ENCODE results near the gene LMX1A.
A peak's percentile ranks its signal among the peaks of the same experiment; 100 is the strongest.

The LMX1A gene

DNA sequence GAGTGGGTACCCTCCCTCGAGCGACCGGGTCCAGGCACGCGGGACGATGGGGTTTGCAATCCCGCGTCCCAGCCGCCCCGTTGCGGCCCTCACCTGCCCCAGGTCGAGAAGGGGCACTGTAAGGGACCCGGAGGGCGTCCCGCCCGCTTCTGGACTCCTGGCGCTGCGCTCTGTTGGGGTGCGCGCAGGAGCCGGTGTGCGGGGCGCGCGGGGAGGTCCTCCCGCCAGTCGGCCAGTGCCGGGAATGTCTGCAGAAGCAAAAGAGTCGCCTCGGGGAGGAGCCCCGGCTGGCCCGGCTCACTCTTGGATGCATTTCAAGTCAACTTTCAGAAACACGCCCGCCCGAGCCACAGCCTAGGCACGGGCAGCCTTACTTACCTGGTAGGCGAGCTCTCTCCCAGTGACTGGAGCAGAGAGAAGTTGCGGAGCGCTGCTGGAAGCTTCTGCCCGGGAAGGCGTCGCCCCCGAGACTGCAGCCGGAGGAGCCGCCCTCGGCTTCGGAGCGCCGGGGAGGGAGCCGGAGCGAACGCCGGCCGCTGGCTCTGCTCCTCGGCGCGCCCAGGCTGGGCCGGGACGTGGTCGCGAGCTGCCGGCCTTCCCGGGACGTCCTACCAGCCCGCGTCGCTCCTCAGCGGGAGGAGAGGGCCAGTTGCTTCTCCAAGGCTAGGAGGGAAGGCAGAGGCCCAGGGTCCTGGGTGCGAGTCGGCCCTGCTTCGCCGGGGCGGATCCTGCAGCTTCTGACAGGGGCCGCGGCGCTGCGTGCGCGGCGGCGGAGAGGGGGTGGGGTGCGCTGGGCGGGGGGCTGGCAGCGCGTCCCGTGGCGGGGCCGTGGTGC lies at the start of gene LMX1A:
Gene LMX1A, minus strand, starts transcription at position 739 of the 835 bp plus-strand sequence. CDS start 1,156 bp downstream, outside the sequence.
- Histone ChIP-seq H4K20me1 (ENCODE audit: insufficient read depth, low read length) (no peaks in the 10 kb centered on the region), H3F3A (ENCODE audit: insufficient read depth, low read length) (no peaks in the 10 kb centered on the region), H3K36me3 (replicated peaks; ENCODE audit: insufficient read depth, low read length) (no peaks in the 10 kb centered on the region), H3K27me3 (replicated peaks; ENCODE audit: insufficient read depth, low read length) (peaks cover 25% of the 10 kb centered on the region), H2AFZ (ENCODE audit: low read length) (no peak within 1 kb of the TSS), H3K4me3 (ENCODE audit: low read length) (no peak within 1 kb of the TSS), H3K27ac (ENCODE audit: low read length) (no peak within 1 kb of the TSS), H3K79me2 (ENCODE audit: low read length) (no peaks in the 10 kb centered on the region), H3K4me1 (ENCODE audit: low read length) (no peaks in the 10 kb centered on the region), H3K4me2 (ENCODE audit: low read depth, low read length) (no peak within 1 kb of the TSS), H3K9ac (ENCODE audit: low read length) (no peak within 1 kb of the TSS), H3K9me2 (replicated peaks; ENCODE audit: insufficient read depth, low read length) (no peaks in the 10 kb centered on the region), H3K9me3 (replicated peaks; ENCODE audit: insufficient read depth, low read length) (no peaks in the 10 kb centered on the region)
- DNase-seq = no peak
- TF ChIP-seq, protein P1, sequence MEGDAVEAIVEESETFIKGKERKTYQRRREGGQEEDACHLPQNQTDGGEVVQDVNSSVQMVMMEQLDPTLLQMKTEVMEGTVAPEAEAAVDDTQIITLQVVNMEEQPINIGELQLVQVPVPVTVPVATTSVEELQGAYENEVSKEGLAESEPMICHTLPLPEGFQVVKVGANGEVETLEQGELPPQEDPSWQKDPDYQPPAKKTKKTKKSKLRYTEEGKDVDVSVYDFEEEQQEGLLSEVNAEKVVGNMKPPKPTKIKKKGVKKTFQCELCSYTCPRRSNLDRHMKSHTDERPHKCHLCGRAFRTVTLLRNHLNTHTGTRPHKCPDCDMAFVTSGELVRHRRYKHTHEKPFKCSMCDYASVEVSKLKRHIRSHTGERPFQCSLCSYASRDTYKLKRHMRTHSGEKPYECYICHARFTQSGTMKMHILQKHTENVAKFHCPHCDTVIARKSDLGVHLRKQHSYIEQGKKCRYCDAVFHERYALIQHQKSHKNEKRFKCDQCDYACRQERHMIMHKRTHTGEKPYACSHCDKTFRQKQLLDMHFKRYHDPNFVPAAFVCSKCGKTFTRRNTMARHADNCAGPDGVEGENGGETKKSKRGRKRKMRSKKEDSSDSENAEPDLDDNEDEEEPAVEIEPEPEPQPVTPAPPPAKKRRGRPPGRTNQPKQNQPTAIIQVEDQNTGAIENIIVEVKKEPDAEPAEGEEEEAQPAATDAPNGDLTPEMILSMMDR (IDR thresholded peaks at IDR 0.05; ENCODE audit: low read length) = no peak
- no peak for TF ChIP-seq EZH2phosphoT487 (IDR thresholded peaks at IDR 0.05; ENCODE audit: low read length)
- no peak for TF ChIP-seq EZH2 (optimal IDR thresholded peaks at IDR 0.05; ENCODE audit: low read depth, low read length)

DNA sequence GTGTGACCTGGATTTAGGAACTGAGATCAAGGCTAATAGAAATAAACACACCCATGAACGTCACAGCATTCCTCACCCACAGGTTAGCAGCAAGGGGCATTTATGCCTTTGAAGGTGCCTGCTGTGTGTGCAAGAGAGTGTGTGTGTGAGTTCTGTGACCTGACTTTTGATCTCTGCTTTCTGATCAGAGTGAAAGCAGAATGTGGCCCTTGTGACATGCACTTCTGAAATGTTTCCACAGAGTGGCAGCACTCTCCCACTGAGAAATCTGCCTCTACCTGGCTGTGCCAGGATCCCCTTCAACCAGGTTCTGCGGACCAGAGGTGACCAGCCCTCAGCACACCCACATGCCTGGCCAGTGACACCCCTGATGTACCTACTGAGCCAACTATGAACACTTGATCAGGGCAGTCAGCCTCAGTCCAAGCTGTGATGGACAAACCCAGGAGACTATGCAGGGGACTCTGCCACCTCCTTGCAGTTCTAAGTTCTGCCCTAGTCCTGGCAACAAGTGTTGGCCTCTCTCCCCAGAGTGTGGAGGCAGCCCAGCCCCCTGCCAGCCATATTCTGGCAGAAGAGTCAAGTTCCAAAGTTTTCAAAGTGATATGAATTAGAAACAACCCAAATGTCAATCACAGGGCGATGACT lies 47.4 kb upstream of the LMX1A start:
- H3K27ac ChIP-seq (ENCODE audit: low read length) = no peak overlapping the region
- no peaks in the 10 kb centered on the region for H3K9me2 ChIP-seq (replicated peaks; ENCODE audit: insufficient read depth, low read length)
- no peak overlapping the region for H3K4me3 ChIP-seq (ENCODE audit: low read length)
- H3K9ac ChIP-seq (ENCODE audit: low read length) = no peak overlapping the region
- H3K9me3 ChIP-seq (replicated peaks; ENCODE audit: insufficient read depth, low read length) = no peaks in the 10 kb centered on the region
- no peaks in the 10 kb centered on the region for H3K36me3 ChIP-seq (replicated peaks; ENCODE audit: insufficient read depth, low read length)
- 0 out of 2 replicates have a peak overlapping the region, but pooled peaks have one; percentile 2 for H3K4me2 ChIP-seq (ENCODE audit: low read depth, low read length)
- H2AFZ ChIP-seq (ENCODE audit: low read length) = peak overlapping the region; percentile 14; the same call in 1 of the 2 replicates
- no peaks in the 10 kb centered on the region for H3K79me2 ChIP-seq (ENCODE audit: low read length)
- H3F3A ChIP-seq (ENCODE audit: insufficient read depth, low read length) = no peaks in the 10 kb centered on the region
- TF ChIP-seq, protein P1 (IDR thresholded peaks at IDR 0.05; ENCODE audit: low read length) = peak; percentile 95
- no peak for TF ChIP-seq EZH2 (optimal IDR thresholded peaks at IDR 0.05; ENCODE audit: low read depth, low read length)
- no peaks in the 10 kb centered on the region for H4K20me1 ChIP-seq (ENCODE audit: insufficient read depth, low read length)
- H3K27me3 ChIP-seq (replicated peaks; ENCODE audit: insufficient read depth, low read length) = no peaks in the 10 kb centered on the region
- DNase-seq = peak; percentile 76
- peaks cover 9% of the 10 kb centered on the region; the same call in 1 of the 2 replicates for H3K4me1 ChIP-seq (ENCODE audit: low read length)

DNA sequence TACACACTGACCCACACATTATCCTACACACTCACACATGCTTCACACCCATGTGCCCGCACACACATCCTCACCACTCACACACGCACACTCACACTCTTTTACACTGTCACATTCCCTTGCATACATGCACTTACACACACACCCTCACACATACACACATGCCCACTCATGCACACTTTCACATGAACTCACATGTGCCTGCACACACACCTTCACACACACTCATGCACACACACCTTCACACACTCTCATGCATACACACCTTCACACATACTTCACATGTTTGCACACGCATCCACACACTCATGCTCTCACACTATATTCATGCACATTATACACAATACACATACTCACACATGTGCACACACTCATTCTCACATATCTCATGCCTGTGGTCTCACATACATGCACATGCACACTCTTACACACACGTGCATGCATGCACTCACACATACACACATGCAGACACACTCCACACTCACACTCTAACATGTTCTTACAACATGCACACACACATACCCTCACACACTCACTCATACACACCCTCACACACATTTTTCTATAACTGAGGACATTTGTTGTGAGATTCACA lies 46.1 kb upstream of the LMX1A start:
- Histone ChIP-seq H3K79me2 (ENCODE audit: low read length) (no peaks in the 10 kb centered on the region), H3K27ac (ENCODE audit: low read length) (no peak overlapping the region), H3K4me1 (ENCODE audit: low read length) (peaks cover 9% of the 10 kb centered on the region; the same call in 1 of the 2 replicates), H3K9me3 (replicated peaks; ENCODE audit: insufficient read depth, low read length) (no peaks in the 10 kb centered on the region), H3K9me2 (replicated peaks; ENCODE audit: insufficient read depth, low read length) (no peaks in the 10 kb centered on the region), H4K20me1 (ENCODE audit: insufficient read depth, low read length) (no peaks in the 10 kb centered on the region), H3K27me3 (replicated peaks; ENCODE audit: insufficient read depth, low read length) (no peaks in the 10 kb centered on the region), H3K9ac (ENCODE audit: low read length) (no peak overlapping the region), H3K4me3 (ENCODE audit: low read length) (no peak overlapping the region), H3K36me3 (replicated peaks; ENCODE audit: insufficient read depth, low read length) (no peaks in the 10 kb centered on the region), H3F3A (ENCODE audit: insufficient read depth, low read length) (no peaks in the 10 kb centered on the region), H2AFZ (ENCODE audit: low read length) (no peak overlapping the region), H3K4me2 (ENCODE audit: low read depth, low read length) (no peak overlapping the region)
- DNase-seq = no peak
- TF ChIP-seq, protein P1 (IDR thresholded peaks at IDR 0.05; ENCODE audit: low read length) = no peak
- TF ChIP-seq EZH2phosphoT487 (IDR thresholded peaks at IDR 0.05; ENCODE audit: low read length) = no peak
- no peak for TF ChIP-seq EZH2 (optimal IDR thresholded peaks at IDR 0.05; ENCODE audit: low read depth, low read length)
